HG02840 (cell line): ENCODE data around the gene PARD3B.

Experiments used
- ATAC-seq: cut with Tn5 transposase; IDR thresholded peaks from one replicate; pipeline ENCODE4 v1.9.1; 2021; ENCODE audit warnings: mild to moderate bottlenecking, moderate library complexity, moderate number of reproducible peaks; ENCODE audit not compliant: unreplicated experiment, low FRiP score

The PARD3B gene

GRCh38 chr2:204977914-204978313 is 432.6 kb downstream of the PARD3B start:
- ATAC-seq: no peak

GRCh38 chr2:204982303-204982702 is 437.0 kb downstream of the PARD3B start:
- no peak for ATAC-seq

- ATAC-seq: no peak
These were observed 439.2 kb downstream of the PARD3B start for GRCh38 chr2:204984518-204984917.

- ATAC-seq: no peak
These were observed 441.4 kb downstream of the PARD3B start for GRCh38 chr2:204986641-204987040.

GRCh38 chr2:204988836-204989235 is 443.6 kb downstream of the PARD3B start:
- no peak for ATAC-seq

GRCh38 chr2:204989877-204990276 is 444.6 kb downstream of the PARD3B start:
- ATAC-seq: no peak

- ATAC-seq: no peak
These were observed 456.2 kb downstream of the PARD3B start for GRCh38 chr2:205001300-205001966.

GRCh38 chr2:205002390-205002789 is 457.1 kb downstream of the PARD3B start:
- no peak for ATAC-seq

GRCh38 chr2:205003288-205003687 is 458.0 kb downstream of the PARD3B start:
- no peak for ATAC-seq

- ATAC-seq: no peak
These were observed 464.9 kb downstream of the PARD3B start for GRCh38 chr2:205010196-205010595.

GRCh38 chr2:205011031-205011430 is 465.8 kb downstream of the PARD3B start:
- no peak for ATAC-seq

GRCh38 chr2:205012961-205013360 is 467.7 kb downstream of the PARD3B start:
- ATAC-seq: no peak

GRCh38 chr2:205013586-205013985 is 468.3 kb downstream of the PARD3B start:
- no peak for ATAC-seq

- ATAC-seq: no peak
These were observed 468.9 kb downstream of the PARD3B start for GRCh38 chr2:205014201-205014600.

GRCh38 chr2:205017381-205017780 is 472.1 kb downstream of the PARD3B start:
- ATAC-seq: no peak

- no peak for ATAC-seq
These were observed 472.6 kb downstream of the PARD3B start for GRCh38 chr2:205017912-205018311.

- ATAC-seq: no peak
These were observed 475.4 kb downstream of the PARD3B start for GRCh38 chr2:205020673-205021072.

GRCh38 chr2:205022841-205023240 is 477.6 kb downstream of the PARD3B start:
- ATAC-seq: no peak

- ATAC-seq: no peak
These were observed 479.7 kb downstream of the PARD3B start for GRCh38 chr2:205024822-205025518.

GRCh38 chr2:205025580-205026240 is 480.4 kb downstream of the PARD3B start:
- no peak for ATAC-seq

- no peak for ATAC-seq
These were observed 485.4 kb downstream of the PARD3B start for GRCh38 chr2:205030695-205031094.
